Measurements from ENCODE around the gene TSPEAR.

Gene TSPEAR

GRCh38 chr21:44455524-44456213 lies 255.7 kb downstream of the TSPEAR start:
- DNase-seq, result no peak

- DNase-seq, result no peak
These were observed 256.4 kb downstream of the TSPEAR start, which contains the start of gene LRRC3 for GRCh38 chr21:44454747-44455523. LRRC3 (plus strand) TSS chr21:44455510; CDS start chr21:44456645, 1,135 bp downstream.

- DNase-seq, result no peak
These were observed 257.3 kb downstream of the TSPEAR start for GRCh38 chr21:44454058-44454457.

GRCh38 chr21:44453120-44453519 lies 258.3 kb downstream of the TSPEAR start:
- no peak for DNase-seq

- no peak for DNase-seq
These were observed 260.4 kb downstream of the TSPEAR start for GRCh38 chr21:44450999-44451398.

- DNase-seq, result no peak
These were observed 261.0 kb downstream of the TSPEAR start for GRCh38 chr21:44450402-44450801.

GRCh38 chr21:44449473-44450363 lies 261.7 kb downstream of the TSPEAR start:
- DNase-seq, result no peak

- DNase-seq, result no peak
These were observed 262.7 kb downstream of the TSPEAR start for GRCh38 chr21:44448651-44449131.
